IgD-negative memory B cell (primary cell): ENCODE results near the gene TENT5C. TPM values are rescaled to one million over a fixed set of nuclear protein-coding genes. Genes with fewer than 3 reads are reported as not detected.
"Not testable (repeated sequence)": the region's sequence is repeated elsewhere in the genome, so short reads cannot be mapped to it uniquely, and the experiment has no call there.

Experiments
- H3K27ac Mint-ChIP-seq, 3 donors: one replicate each; pipeline ENCODE4 v1.8.0; 2020 to 2022; ENCODE audit warnings: mild to moderate bottlenecking in 3 of 3, mixed read lengths in 3 of 3, moderate library complexity in 1 of 3
- H3K27me3 Mint-ChIP-seq: one replicate; pipeline ENCODE4 v1.8.0; 2021; ENCODE audit warnings: mixed read lengths
- H3K36me3 Mint-ChIP-seq: one replicate; pipeline ENCODE4 v1.8.0; 2020; ENCODE audit warnings: mild to moderate bottlenecking, mixed read lengths
- H3K4me1 Mint-ChIP-seq, 3 donors: one replicate each; pipeline ENCODE4 v1.8.0; 2020 to 2022; ENCODE audit warnings: mixed read lengths in 3 of 3, mild to moderate bottlenecking in 1 of 3
- H3K4me3 Mint-ChIP-seq, 4 donors: one replicate each; pipeline ENCODE4 v1.8.0; 2020 to 2022; ENCODE audit warnings: mild to moderate bottlenecking in 4 of 4, mixed read lengths in 4 of 4, moderate library complexity in 3 of 4
- H3K9me3 Mint-ChIP-seq, 3 donors: one replicate each; pipeline ENCODE4 v1.8.0; 2020 to 2021; ENCODE audit warnings: mixed read lengths in 3 of 3, mild to moderate bottlenecking in 1 of 3
- polyA plus RNA-seq: library from polyadenylated mRNA; unstranded; fragments of 300-500 nt; fragmentation: Illumina TruSeq; gene quantifications from one replicate; pipeline ENCODE4 v1.2.3, GENCODE V29; 2021

The TENT5C gene
- 33.4 TPM for polyA plus RNA-seq

DNA sequence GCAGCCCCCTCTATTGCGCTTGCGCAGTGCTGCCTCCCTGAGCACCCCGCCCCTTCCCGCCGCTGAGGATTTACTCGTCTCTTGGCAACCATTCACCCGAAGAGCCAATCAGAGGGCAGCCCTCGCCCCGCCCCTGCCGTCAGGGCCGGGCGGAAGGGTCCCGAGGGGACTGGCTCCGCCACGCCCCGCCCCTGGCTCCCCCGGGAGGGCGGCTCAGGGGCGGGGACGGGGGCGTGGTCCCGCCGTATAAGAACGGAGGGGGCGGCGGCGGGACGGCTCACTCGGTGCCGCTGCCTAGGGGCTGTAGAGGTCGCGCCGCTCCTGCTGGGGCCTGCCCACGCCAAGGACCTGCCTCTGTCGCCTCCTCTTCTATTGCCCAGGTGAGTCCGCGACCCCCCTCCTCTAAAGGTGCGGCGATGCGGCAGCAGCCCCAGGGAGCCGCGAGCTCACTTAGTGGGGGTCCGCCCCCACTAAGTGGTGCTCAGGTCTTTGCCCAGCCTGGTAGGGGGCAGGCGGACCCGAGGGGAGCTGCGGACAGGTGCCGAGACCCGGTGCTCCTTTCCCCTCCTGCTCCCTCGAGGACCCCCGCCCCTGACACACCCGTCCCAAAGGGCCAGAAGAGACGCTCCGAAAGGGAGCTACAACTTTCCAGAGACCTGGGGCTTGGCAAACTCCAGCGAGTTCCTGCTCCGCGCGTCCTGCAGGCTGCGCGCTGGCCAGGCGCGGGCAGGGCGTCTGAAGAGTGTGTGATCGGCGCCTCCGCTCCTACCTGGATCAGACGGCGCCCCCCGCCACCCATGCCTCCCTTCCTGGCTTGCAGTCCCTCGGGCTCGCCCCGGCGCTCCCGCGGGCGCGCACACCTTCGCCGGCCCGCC is at the start of gene TENT5C:
TSS of gene TENT5C (plus strand) at position 275 of the 875 bp plus-strand sequence. CDS start 16,821 bp downstream, outside the sequence.
- H3K36me3 Mint-ChIP-seq, result peaks cover 10% of the 10 kb centered on the region
- peak within 1 kb of the TSS; percentile 93 to 99 (median 96) for H3K4me3 Mint-ChIP-seq
- peaks cover 0 to 2% (median 0%) of the 10 kb centered on the region in 3 donors for H3K9me3 Mint-ChIP-seq
- peak within 1 kb of the TSS; percentile 92 to 99 (median 99) for H3K27ac Mint-ChIP-seq
- no peaks in the 10 kb centered on the region for H3K27me3 Mint-ChIP-seq
- peaks cover 24 to 41% (median 34%) of the 10 kb centered on the region in 3 donors for H3K4me1 Mint-ChIP-seq

GRCh38 chr1:117556341-117556740 is 49.5 kb upstream of the TENT5C start:
- Mint-ChIP-seq H3K9me3 (peaks cover 0 to 8% (median 2%) of the 10 kb centered on the region in 3 donors), H3K4me1 (peaks cover 0 to 20% (median 4%) of the 10 kb centered on the region in 3 donors), H3K36me3 (peaks cover 8% of the 10 kb centered on the region), H3K27me3 (peaks cover 3% of the 10 kb centered on the region), H3K27ac (no peak overlapping the region), H3K4me3 (no peak overlapping the region)

DNA sequence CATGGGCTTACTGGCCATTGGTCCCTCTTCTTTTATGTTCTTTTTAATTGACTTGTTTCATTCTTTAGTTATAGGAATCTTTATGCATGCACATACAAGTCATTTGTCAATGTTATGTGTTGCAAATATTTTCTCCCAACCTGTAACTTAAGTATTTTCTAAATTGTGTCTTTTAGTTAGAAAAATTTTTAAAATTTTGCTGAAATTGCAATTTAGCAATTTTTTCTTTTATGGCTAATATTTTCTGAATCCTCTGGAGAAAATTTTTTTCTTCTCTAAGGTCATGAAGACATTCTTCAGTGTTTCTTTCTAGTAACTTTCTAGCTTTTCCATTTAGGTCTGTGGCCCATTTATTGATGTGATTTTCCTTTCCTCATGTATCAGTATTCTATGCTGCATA is 48.9 kb upstream of the TENT5C start:
- H3K4me1 Mint-ChIP-seq, result peaks cover 0 to 20% (median 5%) of the 10 kb centered on the region in 3 donors
- H3K4me3 Mint-ChIP-seq, result no peak overlapping the region
- H3K27ac Mint-ChIP-seq, result no peak overlapping the region
- H3K27me3 Mint-ChIP-seq, result peaks cover 3% of the 10 kb centered on the region
- H3K36me3 Mint-ChIP-seq, result peaks cover 8% of the 10 kb centered on the region
- peaks cover 0 to 8% (median 2%) of the 10 kb centered on the region in 3 donors for H3K9me3 Mint-ChIP-seq

GRCh38 chr1:117558451-117558850 is 47.4 kb upstream of the TENT5C start:
- H3K4me3 Mint-ChIP-seq, H3K36me3 Mint-ChIP-seq, H3K27me3 Mint-ChIP-seq, H3K9me3 Mint-ChIP-seq, H3K27ac Mint-ChIP-seq: not testable (repeated sequence)
- H3K4me1 Mint-ChIP-seq, result peaks cover 0 to 20% (median 5%) of the 10 kb centered on the region in 3 donors

DNA sequence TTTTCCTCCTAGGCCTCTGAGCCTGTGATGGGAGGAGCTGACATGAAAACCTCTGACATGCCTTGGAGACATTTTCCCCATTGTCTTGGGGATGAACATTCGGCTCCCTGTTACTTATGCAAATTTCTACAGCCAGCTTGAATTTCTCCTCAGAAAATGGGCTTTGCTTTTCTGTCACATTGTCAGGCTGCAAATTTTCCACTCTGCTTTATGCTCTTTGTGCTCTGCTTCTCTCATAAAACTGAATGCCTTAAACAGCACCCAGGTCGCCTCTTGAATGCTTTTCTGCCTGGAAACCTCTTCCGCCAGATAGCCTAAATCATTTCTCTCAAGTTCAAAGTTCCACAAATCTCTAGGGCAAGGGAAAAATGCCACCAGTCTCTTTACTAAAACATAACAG is 46.7 kb upstream of the TENT5C start:
- H3K27me3 Mint-ChIP-seq, result peaks cover 3% of the 10 kb centered on the region
- H3K4me3 Mint-ChIP-seq, result peak overlapping the region in 2 of 4 donors; percentile 6 to 53
- peaks cover 0 to 8% (median 2%) of the 10 kb centered on the region in 3 donors for H3K9me3 Mint-ChIP-seq
- H3K27ac Mint-ChIP-seq, result no peak overlapping the region
- H3K36me3 Mint-ChIP-seq, result peaks cover 8% of the 10 kb centered on the region
- peaks cover 0 to 20% (median 5%) of the 10 kb centered on the region in 3 donors for H3K4me1 Mint-ChIP-seq

DNA sequence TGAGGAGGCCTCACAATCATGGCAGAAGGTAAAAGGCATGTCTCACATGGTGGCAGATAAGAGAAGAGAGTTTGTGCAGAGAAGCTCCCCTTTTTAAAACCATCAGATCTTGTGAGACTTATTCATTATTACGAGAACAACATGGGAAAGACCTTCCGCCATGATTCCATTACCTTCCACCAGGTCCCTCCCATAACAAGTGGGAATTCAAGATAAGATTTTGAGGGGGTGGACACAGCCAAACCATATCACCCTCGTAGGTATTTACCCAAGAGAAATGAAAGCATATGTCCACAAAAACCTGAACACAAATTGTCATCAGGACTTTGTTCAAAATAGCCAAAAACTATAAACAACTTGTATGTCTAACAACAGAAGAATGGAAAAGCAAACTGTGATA is 45.9 kb upstream of the TENT5C start:
- Mint-ChIP-seq H3K4me3 (no peak overlapping the region), H3K4me1 (peaks cover 3 to 24% (median 7%) of the 10 kb centered on the region in 3 donors), H3K9me3 (peaks cover 0 to 8% (median 2%) of the 10 kb centered on the region in 3 donors), H3K36me3 (peaks cover 8% of the 10 kb centered on the region), H3K27ac (no peak overlapping the region), H3K27me3 (peaks cover 2% of the 10 kb centered on the region)

DNA sequence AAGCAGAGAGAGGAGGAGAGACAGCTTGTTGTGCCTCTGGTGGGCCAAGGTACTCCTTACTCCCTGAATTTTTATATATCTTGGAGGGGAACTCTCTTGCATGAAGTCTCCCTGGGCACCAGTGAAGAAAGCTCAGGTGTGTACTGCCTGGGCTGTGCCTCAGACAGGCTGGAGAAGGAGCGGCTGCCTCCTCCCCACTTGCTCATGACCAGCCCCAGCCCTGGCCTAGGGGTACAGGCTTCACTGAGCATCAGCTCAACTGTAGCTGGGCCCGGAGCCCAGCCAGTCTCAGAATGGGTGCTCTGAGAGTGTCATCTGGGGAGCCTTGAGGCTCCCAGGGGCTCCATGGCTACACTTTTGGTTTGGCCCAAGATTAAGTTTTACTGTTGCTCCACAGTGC is 44.8 kb upstream of the TENT5C start:
- H3K36me3 Mint-ChIP-seq, result peaks cover 8% of the 10 kb centered on the region
- H3K27me3 Mint-ChIP-seq, result no peaks in the 10 kb centered on the region
- H3K4me1 Mint-ChIP-seq, result peaks cover 3 to 19% (median 7%) of the 10 kb centered on the region in 3 donors
- peaks cover 0 to 8% (median 2%) of the 10 kb centered on the region in 3 donors for H3K9me3 Mint-ChIP-seq
- H3K4me3 Mint-ChIP-seq, result no peak overlapping the region
- H3K27ac Mint-ChIP-seq, result no peak overlapping the region

GRCh38 chr1:117561551-117561950 is 44.3 kb upstream of the TENT5C start:
- H3K27ac Mint-ChIP-seq, result no peak overlapping the region
- peaks cover 8% of the 10 kb centered on the region for H3K36me3 Mint-ChIP-seq
- H3K9me3 Mint-ChIP-seq, result peaks cover 0 to 8% (median 2%) of the 10 kb centered on the region in 3 donors

DNA sequence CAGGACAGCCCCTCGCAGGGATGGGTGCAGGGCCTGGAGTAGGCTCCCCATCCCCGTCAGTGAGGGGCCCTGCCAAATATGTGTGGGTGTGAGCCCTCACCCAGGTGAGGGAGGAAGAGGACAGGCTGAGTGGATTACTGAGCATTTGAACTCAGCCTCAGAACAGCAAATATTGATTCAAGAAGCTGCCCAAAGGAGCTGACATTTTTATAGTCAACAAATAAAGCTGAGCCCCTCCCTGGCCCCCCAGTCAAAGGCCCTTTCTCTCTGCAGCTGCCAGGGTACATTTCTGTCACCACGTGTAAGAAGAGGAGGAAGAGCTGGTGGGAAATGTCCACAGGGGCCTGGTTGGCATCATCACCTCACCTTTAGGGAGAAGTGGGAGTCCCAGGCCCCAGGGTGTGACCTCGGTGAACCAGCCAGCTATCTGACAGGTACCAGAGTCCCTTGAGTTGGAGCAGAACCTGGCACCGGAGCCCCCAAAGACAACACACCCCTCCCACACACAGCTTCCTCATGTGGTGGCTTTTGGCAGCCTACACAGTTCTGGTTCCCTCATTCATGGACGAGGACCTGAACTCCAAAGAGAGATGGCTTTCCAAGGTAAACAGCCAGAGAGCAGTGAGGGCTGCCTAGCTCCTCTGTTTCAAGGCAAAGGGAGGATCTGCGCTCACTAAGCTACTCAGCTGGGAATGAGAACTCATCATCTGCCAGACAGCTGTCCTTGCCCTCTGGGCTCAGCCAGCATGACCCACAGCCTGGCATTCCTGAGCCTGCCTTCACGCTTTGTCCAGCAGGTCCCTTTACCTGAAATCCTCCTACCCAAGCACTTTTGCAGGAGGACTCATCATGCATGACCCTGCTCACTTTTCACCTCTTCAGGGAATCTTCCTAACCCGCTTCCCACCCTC is 43.0 kb upstream of the TENT5C start:
- peaks cover 0 to 8% (median 2%) of the 10 kb centered on the region in 3 donors for H3K9me3 Mint-ChIP-seq
- H3K27me3 Mint-ChIP-seq, result no peaks in the 10 kb centered on the region
- H3K4me3 Mint-ChIP-seq, result no peak overlapping the region
- H3K4me1 Mint-ChIP-seq, result peaks cover 3 to 10% (median 3%) of the 10 kb centered on the region in 3 donors
- peaks cover 7% of the 10 kb centered on the region for H3K36me3 Mint-ChIP-seq
- no peak overlapping the region for H3K27ac Mint-ChIP-seq

More at GRCh38 chr1:117561551-117561950, 44.3 kb upstream of the TENT5C start:
- peaks cover 3 to 14% (median 5%) of the 10 kb centered on the region in 3 donors for H3K4me1 Mint-ChIP-seq
- no peaks in the 10 kb centered on the region for H3K27me3 Mint-ChIP-seq
- H3K4me3 Mint-ChIP-seq, result no peak overlapping the region

GRCh38 chr1:117563492-117563875 is 42.4 kb upstream of the TENT5C start:
- peaks cover 3 to 10% (median 3%) of the 10 kb centered on the region in 3 donors for H3K4me1 Mint-ChIP-seq
- peaks cover 6% of the 10 kb centered on the region for H3K36me3 Mint-ChIP-seq
- H3K27me3 Mint-ChIP-seq, result no peaks in the 10 kb centered on the region
- peaks cover 0 to 8% (median 2%) of the 10 kb centered on the region in 3 donors for H3K9me3 Mint-ChIP-seq
- H3K4me3 Mint-ChIP-seq, result no peak overlapping the region
- H3K27ac Mint-ChIP-seq, result peak overlapping the region in 2 of 3 donors; percentile 47 to 59

DNA sequence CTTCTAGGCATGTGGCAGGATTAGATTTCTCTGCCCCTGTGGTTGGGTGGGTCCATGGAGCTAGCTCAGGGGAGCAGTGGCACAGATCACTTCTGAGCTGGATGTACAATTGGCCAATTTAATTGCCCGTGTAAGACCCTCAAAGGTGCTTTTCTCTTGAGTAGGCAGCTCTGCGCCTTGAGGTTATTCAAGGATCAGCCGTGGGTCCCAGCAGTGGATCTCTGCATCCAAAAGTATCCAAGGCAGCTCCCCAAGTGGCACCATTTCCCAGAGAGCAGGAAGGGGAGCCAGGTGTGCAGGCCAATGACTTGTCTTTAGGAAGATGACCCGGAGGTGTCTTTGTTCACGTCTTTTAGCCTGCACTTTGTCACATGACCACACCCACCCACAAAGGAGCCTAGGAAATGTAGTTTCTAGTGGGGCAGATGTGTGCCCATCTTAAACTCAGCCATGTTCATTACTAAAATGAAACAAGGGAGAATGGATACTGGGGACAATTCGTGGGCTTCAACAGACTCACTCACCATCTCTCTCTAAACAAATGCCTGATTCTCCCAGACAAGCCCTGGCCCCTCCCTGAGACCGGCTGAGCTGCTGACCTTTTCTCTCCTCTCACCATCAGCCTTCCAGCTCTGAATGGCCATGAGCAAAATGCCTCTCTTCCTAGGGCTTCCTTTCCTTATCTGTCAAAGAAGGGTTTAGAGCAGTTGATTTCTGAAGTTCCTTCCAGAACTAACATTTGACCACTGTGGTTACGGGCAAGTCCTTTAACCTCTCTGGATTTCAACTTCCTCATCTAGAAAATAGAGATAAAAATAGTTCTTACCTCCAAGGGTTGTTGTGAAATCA is 41.4 kb upstream of the TENT5C start:
- Mint-ChIP-seq H3K9me3 (peaks cover 0 to 4% (median 0%) of the 10 kb centered on the region in 3 donors), H3K27ac (peak overlapping the region in 1 of 3 donors; percentile 23), H3K36me3 (peaks cover 4% of the 10 kb centered on the region), H3K27me3 (no peaks in the 10 kb centered on the region), H3K4me1 (peaks cover 3 to 10% (median 3%) of the 10 kb centered on the region in 3 donors), H3K4me3 (peak overlapping the region in 1 of 4 donors; percentile 17)

GRCh38 chr1:117565076-117565556 is 40.7 kb upstream of the TENT5C start:
- Mint-ChIP-seq H3K9me3 (no peaks in the 10 kb centered on the region), H3K27ac (peak overlapping the region in 1 of 3 donors; percentile 23), H3K27me3 (no peaks in the 10 kb centered on the region)

GRCh38 chr1:117565745-117566455 is 39.9 kb upstream of the TENT5C start:
- Mint-ChIP-seq H3K4me1 (peaks cover 3 to 6% (median 4%) of the 10 kb centered on the region in 3 donors), H3K27me3 (no peaks in the 10 kb centered on the region), H3K36me3 (no peaks in the 10 kb centered on the region), H3K4me3 (no peak overlapping the region), H3K27ac (no peak overlapping the region), H3K9me3 (no peaks in the 10 kb centered on the region)

More at GRCh38 chr1:117565076-117565556, 40.7 kb upstream of the TENT5C start:
- Mint-ChIP-seq H3K4me3 (no peak overlapping the region), H3K4me1 (peaks cover 3 to 9% (median 3%) of the 10 kb centered on the region in 3 donors), H3K36me3 (peaks cover 4% of the 10 kb centered on the region)
